T-helper 1 cell (primary cell): ENCODE measurements around the gene RFTN2.

ENCODE experiments used
- DNase-seq, 5 donors: peaks; one replicate each; pipeline ENCODE4 v3.0.0-alpha.2; 2012 to 2020

Gene RFTN2

DNA sequence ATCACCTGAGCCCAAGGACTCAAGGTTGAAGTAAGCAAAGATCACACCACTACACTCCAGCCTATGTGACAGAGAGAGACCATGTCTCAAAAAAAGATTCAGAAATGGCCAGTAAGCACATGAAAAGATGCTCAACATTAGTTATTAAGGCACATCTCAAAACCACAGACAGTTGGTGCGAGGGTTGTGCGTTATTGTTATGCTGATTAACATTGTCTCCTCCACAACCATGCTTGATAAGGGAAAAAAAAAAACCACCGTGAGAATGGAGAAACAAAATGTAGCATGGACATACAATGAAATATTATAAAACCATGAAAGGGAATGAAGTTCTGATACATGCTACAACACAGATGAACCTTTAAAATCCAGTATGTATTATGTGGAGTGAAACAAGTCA, 132.2 kb downstream of the RFTN2 start:
- DNase-seq, result no peak

DNA sequence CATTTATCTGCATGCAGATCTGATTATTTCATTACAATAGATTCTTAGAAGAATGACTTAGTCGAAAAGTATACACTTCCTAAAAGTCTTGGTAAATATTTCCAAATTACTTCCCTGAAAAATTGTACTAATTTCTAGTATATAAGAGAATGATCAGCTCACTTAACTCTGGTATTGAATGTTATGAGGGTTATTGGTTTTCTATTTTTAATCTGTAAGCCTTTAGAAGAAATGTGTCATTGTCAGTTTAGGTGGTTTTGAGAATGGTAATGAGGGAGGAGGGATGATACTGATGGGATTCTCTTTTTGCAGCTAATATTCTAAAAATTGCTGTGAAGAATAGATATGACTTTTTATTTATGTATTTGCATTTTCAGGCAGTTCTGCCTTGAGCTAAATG, 135.7 kb downstream of the RFTN2 start:
- no peak for DNase-seq

DNA sequence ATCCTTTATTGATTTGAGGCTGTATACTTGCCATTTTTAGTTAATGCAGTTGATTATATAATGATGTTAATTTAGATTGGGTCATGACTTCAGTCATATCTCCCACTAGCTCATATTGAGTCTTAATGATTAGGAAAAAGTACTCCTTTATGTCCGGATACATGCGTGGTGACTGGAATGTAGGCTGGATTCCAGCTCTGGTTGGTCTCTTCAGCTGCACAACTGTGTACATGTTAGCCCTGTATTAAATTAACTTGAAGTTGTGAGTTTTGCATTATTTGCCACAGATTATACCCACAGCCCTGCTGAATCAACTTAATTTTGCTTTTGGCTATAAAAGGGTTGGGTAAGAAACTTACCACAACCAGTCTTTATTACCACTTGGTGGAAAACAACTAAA, 137.0 kb downstream of the RFTN2 start:
- DNase-seq, result no peak
